ENCODE measurements around the gene SP110.

Gene SP110

DNA sequence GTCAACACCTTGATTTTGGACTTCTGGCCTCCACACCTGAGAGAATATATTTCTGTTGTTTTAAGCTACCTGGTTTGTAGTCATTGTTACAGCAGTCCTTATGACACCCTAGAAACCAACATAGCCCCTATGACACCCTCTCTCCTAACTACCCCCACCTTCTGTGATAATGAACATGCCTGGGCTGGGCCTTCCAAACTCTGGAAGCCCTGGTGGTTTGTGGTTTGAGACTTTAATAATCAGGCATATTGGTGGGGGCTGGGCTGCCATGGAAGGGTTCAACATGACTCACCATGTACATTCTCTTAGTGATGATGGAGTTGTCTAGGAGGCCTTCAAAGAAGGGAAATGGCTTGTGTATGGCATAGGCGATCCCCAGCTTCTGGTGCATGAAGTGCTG is 3.3 kb downstream of the SP110 start:
- no peak for DNase-seq (ENCODE audit: low read depth)
- H3K4me3 ChIP-seq (ENCODE audit: low read depth, low read length) = no peak overlapping the region
- TF ChIP-seq, protein P1, sequence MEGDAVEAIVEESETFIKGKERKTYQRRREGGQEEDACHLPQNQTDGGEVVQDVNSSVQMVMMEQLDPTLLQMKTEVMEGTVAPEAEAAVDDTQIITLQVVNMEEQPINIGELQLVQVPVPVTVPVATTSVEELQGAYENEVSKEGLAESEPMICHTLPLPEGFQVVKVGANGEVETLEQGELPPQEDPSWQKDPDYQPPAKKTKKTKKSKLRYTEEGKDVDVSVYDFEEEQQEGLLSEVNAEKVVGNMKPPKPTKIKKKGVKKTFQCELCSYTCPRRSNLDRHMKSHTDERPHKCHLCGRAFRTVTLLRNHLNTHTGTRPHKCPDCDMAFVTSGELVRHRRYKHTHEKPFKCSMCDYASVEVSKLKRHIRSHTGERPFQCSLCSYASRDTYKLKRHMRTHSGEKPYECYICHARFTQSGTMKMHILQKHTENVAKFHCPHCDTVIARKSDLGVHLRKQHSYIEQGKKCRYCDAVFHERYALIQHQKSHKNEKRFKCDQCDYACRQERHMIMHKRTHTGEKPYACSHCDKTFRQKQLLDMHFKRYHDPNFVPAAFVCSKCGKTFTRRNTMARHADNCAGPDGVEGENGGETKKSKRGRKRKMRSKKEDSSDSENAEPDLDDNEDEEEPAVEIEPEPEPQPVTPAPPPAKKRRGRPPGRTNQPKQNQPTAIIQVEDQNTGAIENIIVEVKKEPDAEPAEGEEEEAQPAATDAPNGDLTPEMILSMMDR (IDR thresholded peaks at IDR 0.05; ENCODE audit: control insufficient read depth, extremely low read depth, insufficient read depth) = no peak

DNA sequence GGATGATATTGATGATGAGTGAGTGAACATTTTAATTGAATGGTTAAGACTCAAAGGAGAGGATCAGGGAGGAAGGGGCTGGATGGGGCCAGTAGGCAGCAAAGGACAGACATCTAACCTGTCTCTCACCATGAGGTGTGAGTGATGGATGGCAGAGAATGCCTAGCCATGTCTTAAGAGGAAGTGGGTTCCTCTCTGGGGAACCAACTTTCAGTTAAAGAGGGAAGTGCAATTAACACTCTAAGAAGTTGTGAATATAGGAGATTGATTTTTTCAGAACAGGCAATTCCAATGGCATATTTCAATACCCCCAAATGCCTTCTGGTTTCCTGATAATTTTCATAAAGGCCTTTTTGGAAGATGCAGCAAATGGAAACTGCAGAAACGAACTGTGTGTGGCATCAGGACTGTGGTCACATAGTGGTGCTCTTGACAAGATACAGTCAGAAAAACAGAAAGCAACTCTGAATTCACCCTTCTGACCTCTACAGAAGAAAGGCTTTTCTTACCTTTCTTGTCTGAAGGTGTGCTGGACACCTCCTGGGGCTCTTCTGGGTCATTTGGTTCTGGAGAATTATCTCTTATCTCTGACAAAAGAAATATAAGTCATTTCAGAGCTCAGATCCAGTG is 10.2 kb downstream of the SP110 start:
- DNase-seq (ENCODE audit: low read depth) = no peak
- H3K4me3 ChIP-seq (ENCODE audit: low read depth, low read length) = no peak overlapping the region

DNA sequence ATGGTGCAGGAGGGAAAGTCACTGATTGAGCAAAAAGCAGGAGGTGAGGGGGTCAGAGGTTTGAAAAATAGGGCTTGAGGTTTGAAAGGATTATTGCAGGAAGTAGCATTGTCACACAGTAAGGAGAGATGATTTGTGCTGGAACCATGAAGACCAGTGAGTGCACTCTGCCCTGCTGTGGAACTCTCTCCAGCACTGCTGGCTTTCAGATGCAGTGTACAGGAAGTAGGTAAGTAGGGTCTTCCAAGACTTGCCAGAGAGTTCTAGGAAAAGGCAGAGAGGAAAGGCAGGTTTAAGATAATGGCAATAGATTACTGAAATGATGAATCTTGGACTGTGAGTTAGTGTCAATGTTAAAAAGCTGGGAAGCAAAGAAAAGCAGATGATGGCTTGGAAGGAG is 11.2 kb downstream of the SP110 start:
- no peak overlapping the region for H3K4me3 ChIP-seq (ENCODE audit: low read depth, low read length)
- DNase-seq (ENCODE audit: low read depth) = no peak
- TF ChIP-seq, protein P1 (IDR thresholded peaks at IDR 0.05; ENCODE audit: control insufficient read depth, extremely low read depth, insufficient read depth) = no peak

More for the DNA sequence above, 10.2 kb downstream of the SP110 start:
- TF ChIP-seq, protein P1 (IDR thresholded peaks at IDR 0.05; ENCODE audit: control insufficient read depth, extremely low read depth, insufficient read depth) = no peak

DNA sequence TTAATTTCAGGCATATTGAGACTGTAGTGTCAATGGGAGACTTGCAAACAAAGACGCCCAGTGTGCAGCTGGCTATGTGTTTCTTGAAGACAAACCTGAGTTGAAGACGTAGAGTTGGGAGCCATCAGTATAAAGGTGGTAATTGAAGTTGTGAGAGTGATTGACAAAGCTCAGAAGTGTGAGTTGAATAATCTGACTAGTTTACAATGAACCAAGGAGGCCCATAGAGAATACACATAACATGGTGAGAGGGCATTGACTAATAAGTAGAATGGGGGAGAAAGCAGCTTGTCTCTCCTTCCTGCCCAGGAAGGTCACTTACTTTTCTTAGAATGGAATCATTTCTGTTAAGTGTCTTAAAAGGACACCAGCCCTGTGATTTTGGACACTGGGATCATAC is 14.1 kb downstream of the SP110 start:
- TF ChIP-seq, protein P1 (IDR thresholded peaks at IDR 0.05; ENCODE audit: control insufficient read depth, extremely low read depth, insufficient read depth) = no peak
- H3K4me3 ChIP-seq (ENCODE audit: low read depth, low read length) = no peak overlapping the region
- DNase-seq (ENCODE audit: low read depth) = no peak

DNA sequence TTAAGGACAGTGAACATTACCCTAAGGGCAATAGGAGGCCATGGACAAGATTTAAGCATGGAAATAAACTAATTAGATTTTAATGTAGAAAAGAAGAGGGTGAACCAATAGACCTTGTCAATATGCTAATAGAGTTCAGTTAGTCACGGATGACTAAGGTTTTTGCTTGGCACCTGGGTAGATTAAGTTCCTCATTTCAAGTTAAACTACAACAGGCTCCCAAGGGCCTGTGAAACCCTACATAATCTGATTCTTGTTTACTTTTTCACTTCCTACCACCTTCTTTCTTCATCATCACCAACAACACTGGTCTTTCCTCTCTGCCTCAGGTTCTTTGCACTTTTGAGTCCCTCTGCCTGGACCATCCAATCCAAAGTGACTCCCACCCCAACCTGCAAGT is 14.8 kb downstream of the SP110 start:
- TF ChIP-seq, protein P1 (IDR thresholded peaks at IDR 0.05; ENCODE audit: control insufficient read depth, extremely low read depth, insufficient read depth) = no peak
- H3K4me3 ChIP-seq (ENCODE audit: low read depth, low read length) = no peak overlapping the region
- no peak for DNase-seq (ENCODE audit: low read depth)

DNA sequence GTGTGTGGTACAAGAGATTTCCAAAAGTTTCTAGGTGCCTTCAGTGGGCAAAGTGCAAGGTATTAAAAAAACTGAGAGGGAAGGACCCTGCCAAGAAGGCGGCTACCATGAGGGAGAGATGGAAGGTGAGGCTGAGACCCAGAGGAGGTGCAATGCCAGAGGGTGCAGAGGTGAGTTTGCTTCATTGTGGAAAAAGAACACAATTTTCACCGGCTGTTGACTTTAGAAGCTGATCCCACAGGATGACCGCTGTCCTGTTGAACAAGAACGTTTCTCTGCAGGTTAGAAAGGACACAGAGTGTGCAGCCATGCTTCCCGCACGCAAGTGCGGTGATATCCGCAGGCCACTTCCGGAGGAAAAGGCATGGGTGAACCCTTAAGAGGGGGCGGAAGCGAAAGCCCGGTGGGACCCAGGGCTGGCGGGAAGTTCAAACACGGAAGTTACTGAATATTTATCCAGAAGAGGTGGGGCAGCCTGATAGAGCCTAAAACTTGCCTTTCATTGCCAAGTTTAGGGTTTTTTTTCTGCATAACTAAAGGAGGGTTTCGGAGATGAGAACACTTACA is 16.6 kb downstream of the SP110 start:
- H3K4me3 ChIP-seq (ENCODE audit: low read depth, low read length) = no peak overlapping the region
- DNase-seq (ENCODE audit: low read depth) = no peak
- TF ChIP-seq, protein P1 (IDR thresholded peaks at IDR 0.05; ENCODE audit: control insufficient read depth, extremely low read depth, insufficient read depth) = no peak

Data from LNCaP clone FGC (cell line).